Kidney epithelial cell (primary cell): ENCODE measurements around the gene RPL14. TPM values are rescaled to one million over a fixed set of nuclear protein-coding genes. Genes with fewer than 3 reads are reported as not detected.

Experiments used
- DNase-seq: peaks from one replicate; pipeline ENCODE4 v3.0.0-alpha.2; 2010; ENCODE audit warnings: low read depth
- H3K27me3 ChIP-seq: 2 replicates; pipeline ENCODE4 v1.6.0; 2011; ENCODE audit warnings: low read length; ENCODE audit not compliant: control insufficient read depth, insufficient read depth
- H3K36me3 ChIP-seq: 2 replicates; pipeline ENCODE4 v1.5.1; 2011; ENCODE audit warnings: low read length; ENCODE audit not compliant: control insufficient read depth, insufficient read depth
- H3K4me3 ChIP-seq: 2 replicates; pipeline ENCODE4 v1.5.1; 2011; ENCODE audit warnings: low read depth, mild to moderate bottlenecking, control low read depth, low read length
- total RNA-seq: library from RNA; depleted of rRNA; stranded (reverse); fragments of >200 nt; gene quantifications from 2 replicates; pipeline ENCODE4 v1.2.3, GENCODE V29; 2015
- TF ChIP-seq, protein P1 (sequence below): IDR thresholded peaks from 2 replicates; pipeline ENCODE4 v1.5.1; 2011; ENCODE audit warnings: mild to moderate bottlenecking, moderate library complexity, low read length, control low read depth, inconsistent platforms; ENCODE audit not compliant: insufficient read depth, poor library complexity, severe bottlenecking

RPL14 gene
- total RNA-seq, 1 donor from 2014 or later: 576 TPM

DNA sequence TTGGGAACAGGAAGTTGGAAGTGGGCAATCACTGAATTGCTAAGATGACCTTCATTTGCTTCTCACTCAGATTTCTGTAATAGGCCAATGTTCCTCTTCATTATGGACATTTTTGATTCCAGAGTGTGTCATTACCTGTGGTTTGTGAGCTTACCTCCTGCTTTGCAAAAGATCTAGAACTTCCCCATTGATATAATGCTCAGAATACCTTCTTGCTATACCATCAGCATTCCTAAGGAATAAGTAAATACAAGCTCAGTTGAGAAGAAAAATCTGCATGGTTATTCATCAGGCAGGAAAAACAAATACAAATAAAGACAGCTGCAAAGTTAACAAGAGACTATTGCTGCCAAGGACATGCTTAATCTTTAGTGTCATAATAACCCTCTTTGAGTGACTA lies 5.6 kb upstream of the RPL14 start:
- Histone ChIP-seq H3K27me3 (no peaks in the 10 kb centered on the region), H3K36me3 (no peaks in the 10 kb centered on the region), H3K4me3 (no peak overlapping the region)
- no peak for DNase-seq
- TF ChIP-seq, protein P1, sequence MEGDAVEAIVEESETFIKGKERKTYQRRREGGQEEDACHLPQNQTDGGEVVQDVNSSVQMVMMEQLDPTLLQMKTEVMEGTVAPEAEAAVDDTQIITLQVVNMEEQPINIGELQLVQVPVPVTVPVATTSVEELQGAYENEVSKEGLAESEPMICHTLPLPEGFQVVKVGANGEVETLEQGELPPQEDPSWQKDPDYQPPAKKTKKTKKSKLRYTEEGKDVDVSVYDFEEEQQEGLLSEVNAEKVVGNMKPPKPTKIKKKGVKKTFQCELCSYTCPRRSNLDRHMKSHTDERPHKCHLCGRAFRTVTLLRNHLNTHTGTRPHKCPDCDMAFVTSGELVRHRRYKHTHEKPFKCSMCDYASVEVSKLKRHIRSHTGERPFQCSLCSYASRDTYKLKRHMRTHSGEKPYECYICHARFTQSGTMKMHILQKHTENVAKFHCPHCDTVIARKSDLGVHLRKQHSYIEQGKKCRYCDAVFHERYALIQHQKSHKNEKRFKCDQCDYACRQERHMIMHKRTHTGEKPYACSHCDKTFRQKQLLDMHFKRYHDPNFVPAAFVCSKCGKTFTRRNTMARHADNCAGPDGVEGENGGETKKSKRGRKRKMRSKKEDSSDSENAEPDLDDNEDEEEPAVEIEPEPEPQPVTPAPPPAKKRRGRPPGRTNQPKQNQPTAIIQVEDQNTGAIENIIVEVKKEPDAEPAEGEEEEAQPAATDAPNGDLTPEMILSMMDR: no peak

DNA sequence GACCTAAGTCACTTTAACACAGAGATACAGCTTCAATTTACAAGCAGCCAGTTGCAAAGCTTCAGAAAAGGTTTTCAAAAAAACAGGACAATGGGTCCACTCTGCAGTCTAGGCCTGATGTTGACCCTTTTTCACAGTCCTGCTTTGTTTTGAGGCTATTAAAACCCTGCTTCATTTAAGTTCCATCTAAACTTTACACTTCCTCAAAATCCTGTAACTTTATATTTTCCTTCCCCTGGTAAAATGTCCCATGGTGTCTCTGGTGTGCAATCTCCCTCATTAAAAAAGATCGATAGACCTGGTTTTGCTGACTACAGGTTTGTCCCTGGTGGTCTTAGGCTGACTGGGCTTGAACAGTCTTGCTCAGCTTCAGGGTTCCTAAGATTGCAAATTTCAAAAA lies 5.1 kb upstream of the RPL14 start:
- DNase-seq: no peak
- H3K4me3 ChIP-seq: peak overlapping the region; percentile 87
- no peaks in the 10 kb centered on the region for H3K27me3 ChIP-seq
- no peaks in the 10 kb centered on the region for H3K36me3 ChIP-seq
- TF ChIP-seq, protein P1: no peak

DNA sequence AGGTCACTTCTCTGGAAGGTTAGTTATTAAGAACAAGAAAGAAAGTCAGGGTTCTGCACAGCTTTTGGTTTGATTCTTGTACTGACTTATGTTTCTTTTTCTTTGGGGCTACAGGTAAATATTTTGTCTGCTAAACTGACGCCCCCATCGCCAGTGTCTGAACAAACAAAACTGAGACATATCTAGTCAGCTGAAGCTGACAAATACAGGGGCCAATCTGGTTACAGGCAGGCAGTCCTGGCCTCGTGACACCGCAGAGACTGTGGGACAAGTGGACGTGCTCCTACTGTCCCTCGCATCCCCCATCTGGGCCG lies 4.6 kb upstream of the RPL14 start:
- TF ChIP-seq, protein P1: no peak
- DNase-seq: no peak
- no peaks in the 10 kb centered on the region for H3K27me3 ChIP-seq
- H3K4me3 ChIP-seq: peak overlapping the region; percentile 87
- no peaks in the 10 kb centered on the region for H3K36me3 ChIP-seq

DNA sequence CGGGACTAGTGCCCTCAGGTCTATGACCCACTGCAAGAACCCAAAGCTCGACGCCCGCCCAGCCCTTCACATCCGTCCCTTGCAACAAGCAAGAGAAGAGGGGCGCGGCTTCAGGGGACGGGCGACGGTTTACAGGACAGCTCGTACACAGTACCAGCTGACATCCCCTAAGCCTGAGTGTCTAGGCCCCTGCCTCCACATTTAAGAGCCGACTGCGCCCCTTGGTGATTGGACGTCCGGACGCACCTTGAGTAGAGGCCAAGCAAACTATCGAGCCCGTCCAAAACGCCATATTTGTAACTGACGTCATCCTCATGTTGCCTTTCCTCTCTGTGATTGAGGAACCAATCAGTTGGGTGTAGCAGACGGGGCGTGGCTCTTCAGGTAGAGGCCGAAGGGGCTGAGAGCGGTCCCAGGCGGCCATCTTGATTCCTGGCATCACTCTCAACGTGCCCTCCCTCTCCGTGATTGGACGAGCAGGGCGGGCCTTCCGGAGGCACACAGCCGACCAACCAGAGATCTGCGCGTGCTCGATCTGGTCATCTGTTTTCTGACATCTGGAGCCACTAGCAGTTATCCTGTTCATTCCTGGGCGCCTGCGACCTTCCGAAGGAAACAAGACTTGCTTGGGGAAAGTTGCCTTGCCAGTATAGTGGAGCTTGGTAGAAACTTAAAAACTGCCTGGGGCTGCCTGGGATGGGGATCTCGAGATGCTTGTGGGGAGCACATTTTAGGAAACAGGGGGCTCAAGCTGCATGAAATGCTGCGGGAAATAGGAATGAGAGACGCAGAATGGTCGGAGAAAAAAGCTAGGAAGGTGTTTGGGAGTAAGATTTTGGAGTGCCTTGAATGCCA lies 4.0 kb upstream of the RPL14 start:
- Histone ChIP-seq H3K27me3 (no peaks in the 10 kb centered on the region), H3K36me3 (no peaks in the 10 kb centered on the region), H3K4me3 (peak overlapping the region; percentile 87)
- peak; percentile 96 for DNase-seq
- TF ChIP-seq, protein P1: no peak

DNA sequence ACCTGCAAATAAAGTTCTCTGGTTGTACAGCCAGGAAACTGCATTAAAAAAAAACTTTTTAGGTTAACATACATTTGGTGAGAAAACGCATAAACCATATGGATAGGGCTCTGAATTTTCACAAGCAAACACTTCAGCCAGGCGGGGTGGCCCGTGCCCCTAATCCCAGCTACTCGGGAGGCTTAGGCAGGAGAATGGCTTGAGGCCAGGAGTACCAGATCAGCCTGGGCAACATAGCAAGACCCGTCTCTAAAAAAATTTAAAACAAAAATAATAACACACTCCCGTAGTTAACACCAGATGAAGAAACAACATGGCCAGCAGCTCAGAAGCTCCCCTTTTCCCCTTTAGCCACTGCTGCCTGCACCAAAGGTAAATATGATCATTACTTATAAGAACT lies 3.2 kb upstream of the RPL14 start:
- H3K4me3 ChIP-seq: no peak overlapping the region
- no peak for DNase-seq
- TF ChIP-seq, protein P1: no peak
- H3K27me3 ChIP-seq: no peaks in the 10 kb centered on the region
- H3K36me3 ChIP-seq: no peaks in the 10 kb centered on the region

DNA sequence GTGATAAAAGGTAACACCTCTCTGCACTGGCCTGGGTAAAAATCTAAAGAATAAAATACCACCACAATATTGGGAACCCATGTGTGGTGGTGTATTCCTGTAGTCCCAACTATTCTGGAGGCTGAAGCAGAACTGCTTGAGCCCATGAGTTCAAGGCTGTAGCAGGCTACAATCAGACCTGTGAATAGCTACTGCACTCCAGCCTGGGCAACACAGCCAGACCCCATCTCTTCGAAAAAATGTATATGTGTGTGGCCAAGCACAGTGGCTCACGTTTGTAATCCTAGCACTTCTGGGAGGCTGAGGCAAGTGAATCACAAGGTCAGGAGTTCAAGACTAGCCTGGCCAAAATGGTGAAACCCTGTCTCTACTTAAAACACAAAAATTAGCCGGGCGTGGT lies 1.8 kb upstream of the RPL14 start:
- H3K36me3 ChIP-seq: no peaks in the 10 kb centered on the region
- TF ChIP-seq, protein P1: no peak
- no peak overlapping the region for H3K4me3 ChIP-seq
- H3K27me3 ChIP-seq: no peaks in the 10 kb centered on the region
- DNase-seq: no peak
